SHP77 treated with DMSO at 0.1 percent for 48 hours (cell line): ENCODE data around the gene CHRNA1.
"Not testable (repeated sequence)": the region's sequence is repeated elsewhere in the genome, so short reads cannot be mapped to it uniquely, and the experiment has no call there.

ENCODE experiments used
- DNase-seq: peaks from one replicate; lab custom pipeline; 2025; lab: John Stamatoyannopoulos, UW

CHRNA1 gene

GRCh38 chr2:174716785-174717184 lies 47.5 kb downstream of the CHRNA1 start:
- no peak for DNase-seq

DNA sequence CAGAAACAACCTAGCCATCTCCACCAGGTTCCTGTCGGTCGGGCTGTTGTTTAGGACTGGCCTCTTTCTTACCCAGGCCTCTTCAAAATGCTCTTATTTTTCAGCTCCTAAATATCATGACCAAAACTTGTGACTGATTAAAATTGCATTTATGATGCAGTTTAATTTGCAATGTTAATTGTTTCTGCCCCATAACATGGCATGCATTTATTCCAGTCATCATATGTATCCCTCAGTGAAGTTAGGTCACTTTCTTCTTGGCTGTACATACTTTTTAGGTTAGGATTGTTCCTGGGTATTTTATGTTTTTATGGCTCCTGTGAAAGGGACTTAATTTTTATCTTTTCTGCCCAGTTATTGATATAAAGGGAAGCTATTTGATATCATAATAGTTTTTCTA lies 50.6 kb downstream of the CHRNA1 start:
- no peak for DNase-seq

DNA sequence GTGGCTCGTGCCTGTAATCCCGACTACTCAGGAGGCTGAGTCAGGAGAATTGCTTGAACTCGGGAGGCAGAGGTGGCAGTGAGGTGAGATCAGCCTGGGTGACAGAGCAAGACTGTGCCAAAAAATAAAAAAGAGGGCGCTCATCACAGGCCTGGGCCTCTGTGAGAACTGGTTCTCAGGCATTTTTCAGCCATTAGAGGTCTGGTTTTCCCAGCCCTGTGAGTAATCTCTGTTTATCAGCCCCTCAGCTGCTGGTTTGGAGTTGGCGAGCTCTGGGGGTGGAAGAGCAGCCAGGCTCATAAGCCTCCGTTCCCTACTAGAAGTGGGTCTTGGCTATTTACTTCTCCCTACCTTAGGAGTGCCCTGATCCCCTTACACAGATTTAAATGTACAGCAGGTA lies 53.1 kb downstream of the CHRNA1 start:
- DNase-seq, result no peak

DNA sequence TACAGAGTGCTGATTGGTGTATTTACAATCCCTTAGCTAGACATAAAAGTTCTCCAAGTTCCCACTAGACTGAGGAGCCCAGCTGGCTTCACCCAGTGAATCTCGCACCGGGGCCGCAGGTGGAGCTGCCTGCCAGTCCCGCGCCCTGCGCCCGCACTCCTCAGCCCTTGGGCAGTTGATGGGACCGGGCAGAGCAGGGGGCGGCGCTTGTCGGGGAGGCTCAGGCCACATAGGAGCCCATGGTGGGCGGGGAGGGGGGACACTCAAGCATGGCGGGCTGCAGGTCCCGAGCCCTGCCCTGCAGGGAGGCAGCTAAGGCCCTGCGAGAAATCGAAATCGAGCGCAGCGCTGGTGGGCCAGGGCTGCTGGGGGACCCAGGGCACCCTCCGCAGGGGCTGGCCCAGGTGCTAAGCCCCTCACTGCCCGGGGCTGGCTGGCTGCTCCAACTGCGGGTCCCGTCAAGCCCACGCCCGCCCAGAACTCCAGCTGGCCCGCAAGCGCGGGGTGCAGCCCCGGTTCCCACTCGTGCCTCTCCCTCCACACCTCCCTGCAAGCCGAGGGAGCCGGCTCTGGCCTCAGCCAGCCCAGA lies 54.8 kb downstream of the CHRNA1 start:
- DNase-seq, result not testable (repeated sequence)

DNA sequence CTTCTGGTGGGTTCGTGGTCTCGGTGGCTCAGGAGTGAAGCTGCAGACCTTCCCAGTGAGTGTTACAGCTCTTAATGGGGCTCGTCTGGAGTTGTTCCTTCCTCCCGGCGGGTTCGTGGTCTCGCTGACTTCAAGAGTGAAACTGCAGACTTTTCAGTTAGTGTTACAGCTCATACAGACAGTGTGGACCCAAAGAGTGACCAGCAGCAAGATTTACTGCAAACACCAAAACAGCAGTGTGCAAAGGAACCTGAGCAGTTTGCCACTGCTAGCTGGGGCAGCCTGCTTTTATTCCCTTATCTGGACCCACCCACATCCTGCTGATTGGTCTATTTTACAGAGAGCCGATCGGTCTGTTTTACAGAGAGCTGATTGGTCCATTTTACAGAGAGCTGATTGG lies 55.6 kb downstream of the CHRNA1 start:
- DNase-seq, result no peak

- DNase-seq, result no peak
Observed at GRCh38 chr2:174705321-174705720, 59.0 kb downstream of the CHRNA1 start.

DNA sequence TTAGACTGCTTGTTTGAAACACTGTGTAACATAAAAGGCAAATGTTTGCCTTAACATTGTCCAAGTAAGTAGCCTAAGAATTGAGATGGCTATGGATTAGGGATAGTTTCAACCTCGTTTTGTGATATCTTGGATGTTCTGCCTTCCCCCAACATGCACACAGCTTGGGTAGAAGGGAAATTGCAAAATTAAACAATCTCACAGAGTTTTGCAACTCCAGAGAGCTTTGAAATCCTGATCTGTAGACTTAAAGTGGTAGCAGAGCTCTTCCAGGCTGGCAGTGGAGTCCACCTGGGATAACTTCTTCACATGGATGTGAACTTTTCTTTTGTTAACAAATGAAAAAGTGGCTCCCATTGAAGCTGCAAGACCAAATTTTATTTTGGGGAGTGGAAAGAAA lies 59.6 kb downstream of the CHRNA1 start:
- DNase-seq, result no peak

GRCh38 chr2:174704061-174704460 lies 60.2 kb downstream of the CHRNA1 start:
- no peak for DNase-seq

GRCh38 chr2:174703430-174703829 lies 60.8 kb downstream of the CHRNA1 start:
- no peak for DNase-seq

- no peak for DNase-seq
Observed at GRCh38 chr2:174702541-174702940, 61.7 kb downstream of the CHRNA1 start.

GRCh38 chr2:174699993-174700766 lies 64.1 kb downstream of the CHRNA1 start:
- DNase-seq, result peak; percentile 1
